Amniotic stem cell (primary cell): ENCODE data around the gene ESCO1.

Source experiments
- DNase-seq: peaks from one replicate; lab custom pipeline; 2025; lab: John Stamatoyannopoulos, UW

The ESCO1 gene

DNA sequence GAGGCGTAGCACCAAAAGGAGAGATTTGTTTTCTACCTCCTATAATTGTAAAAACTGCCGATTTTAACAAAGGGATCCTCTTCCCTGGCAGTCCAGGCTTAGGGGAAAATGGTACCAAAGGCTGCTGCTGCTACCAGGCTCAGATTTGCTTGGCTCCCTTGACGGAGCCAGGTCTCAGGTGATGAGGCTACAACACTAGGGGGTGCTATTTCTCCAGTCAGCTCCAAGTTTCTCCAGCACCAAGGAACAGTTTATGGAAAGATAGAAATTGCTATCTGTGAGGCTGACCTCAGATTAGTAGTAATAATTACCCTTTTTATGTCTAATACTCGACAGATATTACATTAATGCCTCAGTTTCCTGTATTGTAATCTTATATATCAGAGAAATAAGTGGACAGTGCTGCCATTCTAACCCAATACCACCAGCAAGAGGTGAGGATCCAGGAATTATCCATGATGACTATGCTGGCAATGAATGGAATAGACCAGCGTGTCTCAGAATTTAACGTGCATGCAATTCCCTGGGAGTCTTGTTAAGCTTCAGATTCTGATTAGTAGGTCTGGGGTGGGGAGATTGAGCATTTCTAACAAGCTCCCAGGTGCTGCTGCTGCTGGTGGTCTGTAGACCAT is 111.3 kb downstream of the ESCO1 start:
- no peak for DNase-seq

DNA sequence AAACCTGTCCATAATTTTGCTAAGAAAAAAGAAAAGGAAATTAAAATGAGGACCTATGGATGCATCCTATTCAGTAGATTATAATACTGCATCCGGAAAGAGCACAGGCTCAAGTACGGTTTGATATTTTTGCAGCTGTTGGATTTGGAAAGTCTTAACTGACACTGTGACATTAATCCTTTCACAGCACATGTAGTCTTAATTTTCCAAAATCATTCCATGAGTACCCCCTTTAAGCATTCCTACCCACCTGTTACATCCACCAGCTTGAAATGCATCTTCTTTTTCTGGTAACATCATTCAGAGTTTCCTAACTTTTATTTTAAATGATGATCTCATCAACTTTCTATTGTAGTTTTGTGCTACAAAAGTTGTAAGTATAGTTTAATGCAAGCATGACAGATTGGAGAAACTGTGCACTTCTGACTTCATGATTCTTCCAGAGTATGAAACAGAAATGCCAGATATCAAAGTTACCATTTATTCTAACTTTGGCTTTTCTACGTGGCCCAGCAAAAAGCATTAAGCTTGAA is 113.5 kb downstream of the ESCO1 start:
- no peak for DNase-seq

DNA sequence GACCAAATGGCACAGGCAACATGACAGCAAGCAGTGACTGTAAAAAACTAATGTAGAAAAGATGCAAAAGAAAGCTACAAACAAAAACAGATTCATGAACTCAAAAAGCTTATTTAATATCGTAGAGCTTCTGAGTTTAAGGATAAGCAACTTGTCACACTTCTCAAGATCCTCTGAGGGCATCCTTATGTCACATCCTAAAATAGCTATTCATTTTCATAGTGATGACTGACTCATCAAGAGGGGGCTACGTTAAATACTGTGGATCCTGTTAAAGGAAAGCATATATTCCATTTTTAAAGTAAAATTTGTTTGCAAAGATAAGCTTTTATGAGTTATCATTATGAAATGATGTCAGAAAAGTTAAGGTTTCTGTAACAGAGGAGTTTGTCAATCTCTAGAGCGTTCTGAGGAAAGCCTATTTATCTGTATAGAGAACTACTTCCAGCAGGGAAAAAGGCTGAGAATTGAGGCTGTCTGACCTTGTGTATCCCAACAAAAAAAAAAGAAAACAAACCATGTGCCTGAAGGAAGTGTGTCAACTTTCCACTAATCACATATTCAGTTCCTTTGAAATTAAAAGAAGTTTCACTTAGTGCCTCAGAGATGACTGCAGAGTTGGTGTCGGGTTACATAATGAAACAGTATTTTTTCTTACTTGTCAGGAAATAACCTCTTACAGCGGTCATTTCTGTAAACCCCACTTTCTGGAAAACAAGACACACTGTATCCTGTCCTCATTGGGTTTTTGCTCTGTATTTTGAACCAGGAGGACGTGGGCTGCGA is 115.5 kb downstream of the ESCO1 start:
- no peak for DNase-seq

DNA sequence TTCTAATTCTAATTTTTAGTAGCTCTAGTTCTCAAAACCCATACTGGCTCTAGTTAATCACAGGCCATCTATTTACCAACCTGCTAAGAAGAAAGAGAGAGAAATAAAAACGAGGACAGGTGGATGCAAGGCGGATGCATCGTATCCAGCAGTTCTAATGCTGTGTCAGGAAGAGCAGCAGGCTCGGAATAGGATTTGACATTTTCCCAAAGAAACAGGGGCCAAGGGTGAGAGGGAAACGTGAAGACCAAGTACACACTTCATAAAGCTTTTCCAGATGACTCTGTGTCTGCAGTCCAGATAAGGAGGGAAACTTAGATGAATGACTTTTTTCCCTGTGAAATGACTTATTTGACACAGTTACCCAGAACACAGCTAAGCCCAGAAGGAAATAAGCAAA is 117.5 kb downstream of the ESCO1 start:
- DNase-seq: no peak

GRCh38 chr18:21481739-21482138 is 118.8 kb downstream of the ESCO1 start:
- no peak for DNase-seq

GRCh38 chr18:21479721-21480120 is 120.8 kb downstream of the ESCO1 start:
- DNase-seq: no peak
